SK-N-MC (cell line): ENCODE results near the gene ATG5.
A peak's percentile ranks its signal among the peaks of the same experiment; 100 is the strongest.

Experiments used
- DNase-seq: peaks from one replicate; pipeline ENCODE4 v3.0.0-alpha.2; 2011; ENCODE audit warnings: low read depth, low spot score
- H3K27ac ChIP-seq: fragments of 200-600 bp; sonication (generic); 2 replicates; pipeline ENCODE4 v1.5.1; 2016; ENCODE audit warnings: mixed run types
- H3K36me3 ChIP-seq: fragments of 200-600 bp; sonication (generic); 2 replicates; pipeline ENCODE4 v1.6.1; 2017; ENCODE audit warnings: antibody characterized with exemption, low read length, mixed read lengths; ENCODE audit not compliant: insufficient read depth
- H3K4me3 ChIP-seq: fragments of 200-600 bp; sonication (generic); 2 replicates; pipeline ENCODE4 v1.5.1; 2016
- H3K9ac ChIP-seq: fragments of 200-600 bp; sonication (generic); 2 replicates; pipeline ENCODE4 v1.8.0; 2017; ENCODE audit warnings: mixed run types, mixed read lengths; ENCODE audit not compliant: insufficient read length
- H3K9me3 ChIP-seq: fragments of 200-600 bp; sonication (generic); 2 replicates; pipeline ENCODE4 v1.6.1; 2017; ENCODE audit warnings: low read depth, mild to moderate bottlenecking, antibody characterized with exemption, low read length, moderate library complexity, mixed read lengths
- EZH2 ChIP-seq: fragments of 200-600 bp; sonication (generic); IDR thresholded peaks from one replicate; pipeline ENCODE4 v1.6.1; 2017; ENCODE audit warnings: antibody characterized with exemption
- FOXP2 ChIP-seq: optimal IDR thresholded peaks from 2 replicates; pipeline ENCODE3; 2011; ENCODE audit warnings: mild to moderate bottlenecking, moderate library complexity; ENCODE audit not compliant: insufficient read depth; ENCODE audit errors: extremely low read length, control extremely low read depth
- POLR2AphosphoS5 ChIP-seq: IDR thresholded peaks from 2 replicates; pipeline ENCODE4 v1.6.1; 2012; ENCODE audit warnings: mild to moderate bottlenecking, low read depth, low read length, borderline replicate concordance

The ATG5 gene

DNA sequence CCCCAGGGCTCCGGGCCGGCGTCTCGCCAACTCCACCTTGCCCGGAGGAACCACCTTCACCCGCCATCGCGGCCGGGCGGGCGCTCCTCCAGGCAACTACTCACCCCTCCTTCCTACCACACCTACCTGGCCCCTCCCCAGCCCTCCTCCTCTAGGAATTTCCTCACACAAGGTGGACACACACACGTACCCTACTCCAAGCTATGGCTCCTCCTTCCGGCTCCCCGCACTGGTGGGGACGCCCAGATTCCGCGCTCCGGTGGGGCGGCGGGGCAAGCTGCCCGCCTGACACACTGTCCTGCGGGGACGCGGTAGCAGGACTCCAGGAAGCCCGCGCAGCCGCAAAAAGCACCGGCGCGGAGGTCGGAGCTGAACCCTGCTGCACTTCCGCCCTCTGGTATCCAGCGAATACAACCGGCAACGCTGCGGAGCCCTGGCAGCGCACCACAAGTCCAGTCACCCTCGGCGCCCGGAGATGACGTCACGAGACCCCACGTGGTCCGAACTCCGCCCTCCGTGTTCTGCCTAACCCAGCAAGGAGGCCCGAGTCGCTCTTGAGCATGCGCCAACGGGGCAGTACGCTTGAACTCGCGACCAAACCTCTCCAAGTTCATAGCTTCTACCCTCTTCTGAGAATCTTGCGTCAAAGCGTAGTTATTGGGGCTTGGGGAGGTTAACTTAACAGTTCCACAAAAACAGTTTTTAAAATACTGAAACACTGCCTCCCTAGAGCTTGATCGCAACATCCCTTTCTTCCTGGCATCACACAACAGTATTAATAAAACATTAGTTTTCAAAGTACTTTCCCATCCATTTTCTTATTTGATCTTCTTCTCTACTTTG is at the start of gene ATG5:
Gene ATG5 (minus strand): TSS at position 425 of the 843 bp plus-strand sequence. CDS start 9,552 bp downstream, outside the sequence.
- Histone ChIP-seq H3K27ac (peak within 1 kb of the TSS; percentile 85), H3K9ac (peak within 1 kb of the TSS; percentile 88), H3K4me3 (peak within 1 kb of the TSS; percentile 90), H3K9me3 (no peaks in the 10 kb centered on the region), H3K36me3 (no peaks in the 10 kb centered on the region)
- DNase-seq = peak; percentile 75
- TF ChIP-seq POLR2AphosphoS5 (peak; percentile 95), EZH2 (no peak), FOXP2 (peak; percentile 46)

DNA sequence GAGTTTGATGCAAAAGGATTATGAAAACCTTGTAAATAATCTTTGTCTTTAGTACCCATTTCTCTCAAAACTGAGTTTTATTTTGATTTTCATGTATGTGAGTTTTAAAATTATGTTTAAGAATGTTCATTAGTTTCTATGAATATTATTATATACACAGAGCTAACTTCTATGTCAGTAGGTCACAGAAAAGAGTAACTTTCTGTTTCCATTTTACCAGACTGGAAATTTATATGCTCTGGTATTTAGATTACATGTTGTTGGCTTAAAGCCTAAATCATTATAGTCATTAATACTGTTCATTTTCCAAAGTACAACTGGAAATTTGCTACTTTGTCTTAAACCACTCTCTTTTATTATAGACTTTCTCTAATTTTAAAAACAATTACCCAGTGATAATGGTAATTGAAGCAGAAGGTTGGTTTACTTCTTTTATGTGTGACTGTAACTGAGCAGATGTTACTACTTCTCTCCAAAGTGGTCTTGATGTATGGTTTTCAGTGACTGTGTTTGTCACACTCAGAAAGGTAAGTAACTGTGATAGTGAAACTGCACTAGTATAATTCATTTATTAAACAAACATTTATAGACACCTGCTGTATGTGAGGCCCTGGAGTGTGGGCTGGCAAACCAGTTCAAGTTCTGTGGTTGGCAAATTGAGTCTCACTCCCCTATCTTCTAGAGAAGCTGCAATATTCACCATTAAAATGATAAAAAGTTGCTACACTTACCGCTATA is 48.1 kb upstream of the ATG5 start:
- H3K27ac ChIP-seq = no peak overlapping the region
- H3K4me3 ChIP-seq = no peak overlapping the region
- no peak overlapping the region for H3K9ac ChIP-seq
- no peak for DNase-seq
- H3K36me3 ChIP-seq = no peaks in the 10 kb centered on the region
- TF ChIP-seq POLR2AphosphoS5 = no peak
- TF ChIP-seq FOXP2 = no peak
- no peak for TF ChIP-seq EZH2
- H3K9me3 ChIP-seq = no peaks in the 10 kb centered on the region

DNA sequence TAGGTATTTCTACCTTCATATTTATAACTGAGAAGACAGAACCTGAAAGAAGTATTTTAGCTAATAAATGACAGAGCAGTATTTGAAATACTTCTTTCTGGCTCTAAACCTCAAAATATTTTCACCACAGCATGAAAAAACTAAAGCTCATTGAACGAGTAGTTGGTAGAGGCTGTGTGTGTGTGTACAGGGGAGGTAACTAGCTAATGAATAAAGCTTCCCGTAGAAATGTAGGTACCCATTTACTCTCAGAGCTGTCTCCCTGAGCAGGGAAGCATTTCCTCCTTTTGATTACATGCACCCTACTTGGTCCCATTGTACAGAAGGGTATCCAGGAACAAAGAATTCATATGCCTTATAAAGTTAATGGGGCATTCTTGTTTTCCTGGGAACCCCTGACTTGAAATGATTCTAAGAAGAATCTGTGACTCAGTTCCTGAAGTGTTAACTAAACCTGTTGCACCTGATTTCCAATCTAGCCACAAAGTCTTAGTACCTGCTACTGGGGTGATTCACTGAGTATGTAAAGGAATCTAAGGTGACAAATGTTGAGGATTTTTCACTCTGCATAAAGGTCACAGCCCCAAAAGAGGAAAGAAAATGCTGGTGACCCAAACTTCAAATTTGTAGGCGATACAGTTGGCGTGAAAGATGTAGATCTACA is 47.4 kb upstream of the ATG5 start:
- no peak overlapping the region for H3K27ac ChIP-seq
- H3K4me3 ChIP-seq = no peak overlapping the region
- no peak for DNase-seq
- no peak overlapping the region for H3K9ac ChIP-seq
- no peaks in the 10 kb centered on the region for H3K36me3 ChIP-seq
- H3K9me3 ChIP-seq = no peaks in the 10 kb centered on the region
- TF ChIP-seq POLR2AphosphoS5 (no peak), EZH2 (no peak), FOXP2 (no peak)

DNA sequence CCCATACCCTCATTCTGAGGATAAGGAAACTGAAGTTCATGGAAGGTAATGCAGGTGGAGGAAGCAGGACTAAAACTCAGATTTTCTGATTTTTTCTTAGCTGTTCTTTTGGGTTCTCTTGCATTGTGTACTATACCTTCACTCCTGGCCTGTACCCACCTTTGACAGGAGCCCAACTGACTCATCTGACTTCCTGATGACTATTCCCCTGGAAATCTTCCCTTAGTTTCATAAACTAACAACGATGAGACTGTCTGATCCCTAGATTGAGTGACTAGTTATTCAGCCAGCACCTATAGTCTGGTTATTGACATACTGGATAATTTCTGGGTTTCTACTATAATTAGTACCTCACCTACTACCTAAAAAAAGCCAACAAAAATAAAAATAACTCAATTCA is 45.1 kb upstream of the ATG5 start:
- Histone ChIP-seq H3K27ac (no peak overlapping the region), H3K9me3 (no peaks in the 10 kb centered on the region), H3K4me3 (no peak overlapping the region), H3K9ac (no peak overlapping the region), H3K36me3 (no peaks in the 10 kb centered on the region)
- TF ChIP-seq EZH2 (no peak), FOXP2 (no peak), POLR2AphosphoS5 (no peak)
- no peak for DNase-seq

DNA sequence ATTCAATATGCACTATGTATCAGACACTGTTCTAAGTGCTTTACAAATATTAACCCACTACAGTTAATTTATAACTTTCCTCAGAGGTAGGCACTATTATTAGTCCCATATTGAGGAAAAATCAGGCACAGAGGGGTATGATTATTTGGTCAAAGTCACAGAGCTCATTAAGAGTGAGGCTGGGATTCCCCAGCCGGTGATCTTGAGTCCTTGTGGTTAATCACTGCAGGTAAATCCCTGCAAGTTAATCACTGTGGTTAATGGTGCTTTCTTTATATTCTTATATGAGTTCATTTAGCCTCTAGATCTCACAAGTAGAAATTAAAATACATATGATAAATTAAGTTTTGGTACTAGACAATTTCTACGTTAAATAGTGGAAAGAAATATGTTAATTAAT is 44.2 kb upstream of the ATG5 start:
- TF ChIP-seq POLR2AphosphoS5 = no peak
- no peak for TF ChIP-seq FOXP2
- TF ChIP-seq EZH2 = no peak
- no peak overlapping the region for H3K4me3 ChIP-seq
- H3K36me3 ChIP-seq = no peaks in the 10 kb centered on the region
- H3K9me3 ChIP-seq = no peaks in the 10 kb centered on the region
- no peak overlapping the region for H3K9ac ChIP-seq
- DNase-seq = no peak
- no peak overlapping the region for H3K27ac ChIP-seq

DNA sequence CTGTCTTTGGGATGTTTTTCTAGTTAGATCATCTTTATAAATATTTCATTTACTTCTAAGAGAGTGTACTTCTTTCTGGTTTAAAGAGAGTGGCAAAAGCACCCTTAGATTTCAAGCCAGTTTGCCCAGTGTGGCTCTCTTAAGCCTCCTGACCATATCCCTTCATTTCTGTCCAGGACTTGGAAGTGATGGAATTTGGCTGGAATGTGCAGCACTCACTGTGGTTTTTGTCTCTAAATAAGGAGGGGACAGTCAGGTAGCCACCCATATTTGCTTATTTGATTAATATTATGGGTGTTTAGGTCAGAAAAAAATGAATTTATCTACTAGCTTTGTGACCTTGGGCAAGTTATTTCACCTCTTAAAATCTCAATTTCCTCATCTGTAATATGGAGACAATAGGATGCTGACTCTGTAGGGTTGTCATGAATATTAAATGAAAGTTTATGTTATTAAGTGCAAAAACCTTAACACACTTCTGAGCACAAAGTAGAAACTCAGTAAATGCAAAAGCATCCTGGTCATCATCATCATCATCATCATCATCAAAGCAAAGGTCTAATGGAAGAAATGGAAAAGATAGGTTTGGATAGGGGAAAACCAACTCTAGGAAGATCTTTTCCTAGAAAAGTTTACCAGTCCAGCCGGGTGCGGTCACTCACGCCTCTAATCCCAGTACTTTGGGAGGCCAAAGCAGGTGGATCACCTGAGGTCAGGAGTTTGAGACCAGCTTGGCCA is 38.0 kb upstream of the ATG5 start:
- no peak for TF ChIP-seq FOXP2
- TF ChIP-seq EZH2 = no peak
- TF ChIP-seq POLR2AphosphoS5 = no peak
- no peak overlapping the region for H3K9ac ChIP-seq
- no peaks in the 10 kb centered on the region for H3K9me3 ChIP-seq
- H3K27ac ChIP-seq = no peak overlapping the region
- DNase-seq = no peak
- H3K36me3 ChIP-seq = no peaks in the 10 kb centered on the region
- no peak overlapping the region for H3K4me3 ChIP-seq

DNA sequence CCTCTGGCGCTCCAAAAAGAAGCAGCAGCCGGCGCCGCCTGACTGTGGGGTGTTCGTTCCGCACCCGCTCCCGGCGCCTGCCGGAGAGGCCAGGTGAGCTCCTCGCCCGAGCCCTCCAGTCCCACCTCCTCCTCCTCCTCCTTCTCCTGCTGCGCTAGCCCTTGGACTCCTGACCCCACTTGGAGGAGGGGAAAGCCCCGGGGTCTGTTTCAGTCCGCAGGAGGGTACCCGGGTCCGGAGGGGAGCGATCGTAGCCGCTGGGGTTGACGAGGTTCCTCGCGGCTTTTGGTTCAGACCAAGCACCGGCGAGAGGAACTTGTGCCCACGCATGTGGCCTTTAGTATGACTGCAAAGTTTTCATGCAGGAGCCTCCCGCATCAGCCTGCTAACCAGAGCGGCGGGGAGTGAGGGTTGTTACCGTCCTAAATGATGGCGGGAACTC is 35.5 kb upstream of the ATG5 start:
- H3K36me3 ChIP-seq = no peaks in the 10 kb centered on the region
- TF ChIP-seq EZH2 = no peak
- no peak for TF ChIP-seq FOXP2
- no peak for TF ChIP-seq POLR2AphosphoS5
- no peak overlapping the region for H3K9ac ChIP-seq
- H3K27ac ChIP-seq = no peak overlapping the region
- peak overlapping the region; percentile 77 for H3K4me3 ChIP-seq
- DNase-seq = no peak
- no peaks in the 10 kb centered on the region for H3K9me3 ChIP-seq
